ENCODE data around the gene TPRG1.

The TPRG1 gene

DNA sequence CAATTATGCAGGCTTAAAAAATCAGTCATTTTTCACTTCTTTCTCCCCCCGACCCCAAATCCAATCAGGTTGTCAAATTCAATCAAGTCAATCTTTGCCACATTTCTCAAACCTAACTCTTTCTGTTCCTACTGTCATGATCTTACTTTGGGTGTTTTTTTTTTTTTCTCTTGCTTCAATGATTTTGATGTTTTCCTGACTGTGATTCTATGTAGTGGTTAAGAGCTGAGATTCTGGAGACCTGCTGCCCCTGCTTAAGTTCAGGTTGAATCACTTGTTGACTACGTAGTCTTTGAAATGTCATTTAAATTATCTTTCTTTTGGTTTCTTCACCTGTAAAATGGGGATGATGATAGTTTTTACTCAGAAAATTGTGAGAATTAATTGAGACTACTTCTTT lies 117.5 kb downstream of the TPRG1 start:
- no peak overlapping the region for H3K4me3 ChIP-seq (ENCODE audit: low read depth, low read length)
- TF ChIP-seq CTCF (IDR thresholded peaks at IDR 0.05; ENCODE audit: low read depth, low read length): no peak

DNA sequence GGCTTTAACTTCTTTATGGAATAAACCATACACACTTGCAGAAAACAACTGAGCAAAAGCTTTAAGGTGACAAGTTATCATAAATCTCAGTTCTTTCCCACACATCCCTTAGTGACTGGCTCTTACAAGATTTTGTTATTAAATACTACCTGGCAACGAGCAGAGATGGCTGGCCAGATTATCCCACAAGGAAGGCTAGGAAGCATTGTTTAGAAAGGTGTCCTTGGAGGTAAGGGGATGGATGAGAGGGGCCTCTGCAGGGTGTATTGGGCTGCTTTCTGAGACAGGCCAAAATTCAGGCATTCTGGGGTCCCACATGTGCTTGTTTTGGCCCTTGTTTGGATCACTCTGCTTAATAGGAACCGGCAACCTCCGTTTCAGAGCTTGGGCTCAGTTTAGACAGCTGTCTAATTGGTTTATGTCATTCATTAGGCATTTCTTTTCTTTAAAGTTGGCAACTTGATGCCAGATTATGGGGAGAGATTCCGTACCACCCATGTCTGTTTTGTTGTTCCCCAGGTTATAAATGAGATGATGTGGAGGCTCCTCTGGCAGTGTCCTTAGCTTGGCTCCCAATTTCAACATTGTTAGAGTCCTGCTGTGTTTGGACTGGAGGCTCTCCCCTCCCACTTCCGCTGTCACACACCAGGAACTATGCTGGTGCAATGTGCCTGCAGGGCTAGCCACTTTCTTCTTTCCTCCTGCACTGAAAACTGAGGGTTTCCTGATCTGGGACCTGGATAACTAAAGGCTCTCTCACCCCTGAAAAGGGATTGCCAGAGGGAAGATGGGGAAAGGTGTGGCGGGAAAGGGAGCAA lies 121.1 kb downstream of the TPRG1 start:
- TF ChIP-seq CTCF (IDR thresholded peaks at IDR 0.05; ENCODE audit: low read depth, low read length): no peak
- no peak overlapping the region for H3K4me3 ChIP-seq (ENCODE audit: low read depth, low read length)

DNA sequence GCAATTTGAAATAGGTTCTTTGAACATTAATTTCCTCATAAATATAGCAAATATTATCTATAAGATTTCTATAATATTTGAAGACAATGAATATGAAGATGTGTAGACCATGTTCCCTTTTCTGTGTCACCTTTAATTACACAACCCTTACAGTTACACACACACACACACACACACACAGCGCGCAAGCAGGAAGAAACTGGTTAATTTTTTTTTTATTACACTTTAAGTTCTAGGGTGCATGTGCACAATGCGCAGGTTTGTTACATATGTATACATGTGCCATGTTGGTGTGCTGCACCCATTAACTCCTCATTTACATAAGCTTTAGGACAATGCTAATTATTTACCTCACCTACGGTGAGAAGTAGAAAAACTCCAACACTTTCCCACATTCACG lies 122.9 kb downstream of the TPRG1 start:
- TF ChIP-seq CTCF (IDR thresholded peaks at IDR 0.05; ENCODE audit: low read depth, low read length): no peak

DNA sequence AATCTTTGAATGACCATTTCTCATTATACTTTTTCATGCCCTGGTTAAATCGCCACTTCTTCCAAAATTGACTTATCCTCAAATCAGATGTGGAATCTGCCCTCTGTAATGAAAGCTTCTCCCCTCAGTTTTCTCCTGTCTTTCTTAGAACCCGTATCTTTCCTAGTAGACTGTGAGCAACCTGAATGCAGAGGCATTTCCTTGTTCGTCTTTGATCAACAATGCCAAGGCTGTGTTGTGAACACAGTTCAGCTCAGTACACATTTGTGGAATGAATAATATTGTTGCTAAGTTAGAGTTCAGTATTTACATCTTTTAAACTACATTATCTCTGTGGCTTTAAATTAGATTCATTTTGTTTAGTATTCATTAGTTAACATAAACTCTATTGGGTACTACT lies 123.3 kb downstream of the TPRG1 start:
- no peak for TF ChIP-seq CTCF (IDR thresholded peaks at IDR 0.05; ENCODE audit: low read depth, low read length)
- no peak overlapping the region for H3K4me3 ChIP-seq (ENCODE audit: low read depth, low read length)

More for the DNA sequence above, 122.9 kb downstream of the TPRG1 start:
- H3K4me3 ChIP-seq (ENCODE audit: low read depth, low read length): no peak overlapping the region

GRCh38 chr3:189297932-189298331 lies 126.2 kb downstream of the TPRG1 start:
- TF ChIP-seq CTCF (IDR thresholded peaks at IDR 0.05; ENCODE audit: low read depth, low read length): no peak
- no peak overlapping the region for H3K4me3 ChIP-seq (ENCODE audit: low read depth, low read length)

GRCh38 chr3:189298469-189299375 lies 127.0 kb downstream of the TPRG1 start:
- no peak overlapping the region for H3K4me3 ChIP-seq (ENCODE audit: low read depth, low read length)
- TF ChIP-seq CTCF (IDR thresholded peaks at IDR 0.05; ENCODE audit: low read depth, low read length): no peak

DNA sequence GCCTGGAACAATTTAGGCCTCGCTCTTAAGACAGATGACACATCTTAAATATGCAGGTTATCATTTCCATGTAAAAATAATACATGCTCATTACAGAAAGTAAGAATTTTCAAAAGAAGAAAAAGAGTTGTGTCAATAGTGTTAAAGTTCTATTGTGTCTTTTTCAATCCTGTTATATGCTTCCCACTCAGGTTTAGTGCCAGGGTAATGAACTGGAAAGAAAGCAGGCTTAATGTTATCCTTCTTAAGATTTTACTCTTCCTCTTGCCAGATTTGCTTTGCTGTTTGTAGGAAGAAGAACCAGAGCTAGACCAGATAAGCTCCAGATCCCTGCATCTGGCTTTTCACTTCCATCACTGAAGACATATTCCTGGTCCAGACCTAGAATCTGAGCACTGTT lies 128.6 kb downstream of the TPRG1 start:
- no peak for TF ChIP-seq CTCF (IDR thresholded peaks at IDR 0.05; ENCODE audit: low read depth, low read length)
- H3K4me3 ChIP-seq (ENCODE audit: low read depth, low read length): no peak overlapping the region

Measured in WI38 (cell line).